ENCODE data around the gene ECT2.
"Not testable (repeated sequence)": the region's sequence is repeated elsewhere in the genome, so short reads cannot be mapped to it uniquely, and the experiment has no call there.

ECT2 gene

DNA sequence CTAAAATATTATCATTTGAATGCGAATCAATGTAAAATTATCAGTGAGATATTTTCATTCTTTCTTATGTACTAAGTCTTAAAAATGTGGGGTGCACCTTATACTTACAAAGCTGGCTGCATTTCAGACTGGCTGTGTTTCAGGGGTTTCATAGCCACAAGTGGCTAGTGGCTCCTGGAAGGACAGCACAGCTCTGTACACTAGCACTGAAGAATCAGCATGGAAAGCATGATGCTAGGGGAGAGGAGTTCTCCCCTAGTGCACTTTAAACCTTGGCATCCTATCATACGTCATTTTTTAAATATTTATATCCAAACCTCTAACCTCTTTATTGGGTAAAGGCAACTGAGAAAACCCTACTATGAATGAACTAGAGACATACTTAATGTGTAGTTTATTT is 66.4 kb downstream of the ECT2 start:
- TF ChIP-seq, protein P1, sequence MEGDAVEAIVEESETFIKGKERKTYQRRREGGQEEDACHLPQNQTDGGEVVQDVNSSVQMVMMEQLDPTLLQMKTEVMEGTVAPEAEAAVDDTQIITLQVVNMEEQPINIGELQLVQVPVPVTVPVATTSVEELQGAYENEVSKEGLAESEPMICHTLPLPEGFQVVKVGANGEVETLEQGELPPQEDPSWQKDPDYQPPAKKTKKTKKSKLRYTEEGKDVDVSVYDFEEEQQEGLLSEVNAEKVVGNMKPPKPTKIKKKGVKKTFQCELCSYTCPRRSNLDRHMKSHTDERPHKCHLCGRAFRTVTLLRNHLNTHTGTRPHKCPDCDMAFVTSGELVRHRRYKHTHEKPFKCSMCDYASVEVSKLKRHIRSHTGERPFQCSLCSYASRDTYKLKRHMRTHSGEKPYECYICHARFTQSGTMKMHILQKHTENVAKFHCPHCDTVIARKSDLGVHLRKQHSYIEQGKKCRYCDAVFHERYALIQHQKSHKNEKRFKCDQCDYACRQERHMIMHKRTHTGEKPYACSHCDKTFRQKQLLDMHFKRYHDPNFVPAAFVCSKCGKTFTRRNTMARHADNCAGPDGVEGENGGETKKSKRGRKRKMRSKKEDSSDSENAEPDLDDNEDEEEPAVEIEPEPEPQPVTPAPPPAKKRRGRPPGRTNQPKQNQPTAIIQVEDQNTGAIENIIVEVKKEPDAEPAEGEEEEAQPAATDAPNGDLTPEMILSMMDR (IDR thresholded peaks at IDR 0.05; ENCODE audit: low read depth, low read length): no peak
- no peaks in the 10 kb centered on the region for H3K9me3 ChIP-seq
- H3K4me1 ChIP-seq: no peaks in the 10 kb centered on the region
- H3K27me3 ChIP-seq: no peaks in the 10 kb centered on the region
- no peak overlapping the region for H3K4me3 ChIP-seq (ENCODE audit: low read depth, low read length)
- peaks cover 33% of the 10 kb centered on the region for H3K36me3 ChIP-seq
- no peak for DNase-seq

DNA sequence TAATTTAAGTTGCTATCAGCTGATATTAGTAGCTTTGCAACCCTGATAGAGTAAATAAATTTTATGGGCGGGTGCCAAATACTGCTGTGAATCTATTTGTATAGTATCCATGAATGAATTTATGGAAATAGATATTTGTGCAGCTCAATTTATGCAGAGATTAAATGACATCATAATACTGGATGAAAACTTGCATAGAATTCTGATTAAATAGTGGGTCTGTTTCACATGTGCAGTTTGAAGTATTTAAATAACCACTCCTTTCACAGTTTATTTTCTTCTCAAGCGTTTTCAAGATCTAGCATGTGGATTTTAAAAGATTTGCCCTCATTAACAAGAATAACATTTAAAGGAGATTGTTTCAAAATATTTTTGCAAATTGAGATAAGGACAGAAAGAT is 70.0 kb downstream of the ECT2 start:
- no peaks in the 10 kb centered on the region for H3K27me3 ChIP-seq
- peaks cover 27% of the 10 kb centered on the region for H3K36me3 ChIP-seq
- no peaks in the 10 kb centered on the region for H3K9me3 ChIP-seq
- no peak overlapping the region for H3K4me3 ChIP-seq (ENCODE audit: low read depth, low read length)
- TF ChIP-seq, protein P1 (IDR thresholded peaks at IDR 0.05; ENCODE audit: low read depth, low read length): no peak
- no peaks in the 10 kb centered on the region for H3K4me1 ChIP-seq
- DNase-seq: no peak

DNA sequence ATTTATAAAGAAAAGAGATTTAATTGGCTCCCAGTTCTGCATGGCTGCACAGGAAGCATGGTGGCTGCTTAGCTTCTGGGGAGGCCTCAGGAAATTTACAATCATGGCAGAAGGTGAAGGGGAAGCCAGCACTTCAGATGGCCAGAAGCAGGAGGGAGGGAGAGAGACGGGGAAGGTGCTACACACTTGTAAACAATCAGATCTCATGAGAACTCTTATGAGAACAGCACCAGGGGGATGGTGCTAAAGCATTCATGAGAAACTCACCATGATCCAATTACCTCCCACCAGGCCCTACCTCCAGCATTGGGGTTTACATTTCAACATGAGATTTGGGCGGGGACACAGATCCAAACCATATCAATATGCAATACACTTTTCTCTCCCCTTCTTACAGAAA is 73.7 kb downstream of the ECT2 start:
- no peak for DNase-seq
- Histone ChIP-seq H3K4me3 (ENCODE audit: low read depth, low read length) (no peak overlapping the region), H3K9me3 (no peaks in the 10 kb centered on the region; the same call in 1 of the 2 replicates), H3K4me1 (no peaks in the 10 kb centered on the region), H3K36me3 (peaks cover 15% of the 10 kb centered on the region), H3K27me3 (no peaks in the 10 kb centered on the region)
- TF ChIP-seq, protein P1 (IDR thresholded peaks at IDR 0.05; ENCODE audit: low read depth, low read length): no peak

DNA sequence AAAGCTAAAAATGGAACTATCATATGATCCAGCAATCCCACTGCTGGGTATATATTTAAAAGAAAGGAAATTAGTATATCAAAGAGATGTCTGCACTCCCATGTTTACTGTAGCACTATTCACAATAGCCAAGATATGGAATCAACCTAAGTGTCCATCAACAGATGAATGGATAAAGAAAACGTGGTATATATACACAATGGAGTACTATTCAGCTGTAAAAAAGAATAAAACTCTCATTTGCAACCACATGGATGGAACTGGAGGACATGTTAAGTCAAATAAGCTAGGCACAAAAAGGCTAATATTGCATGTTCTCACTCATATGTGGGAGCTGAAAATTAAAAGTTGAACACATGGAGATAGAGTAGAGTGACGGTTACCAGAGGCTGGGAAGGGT is 76.7 kb downstream of the ECT2 start:
- not testable (repeated sequence) for H3K27me3 ChIP-seq; DNase-seq; H3K4me3 ChIP-seq (ENCODE audit: low read depth, low read length); H3K36me3 ChIP-seq; H3K9me3 ChIP-seq; H3K4me1 ChIP-seq

DNA sequence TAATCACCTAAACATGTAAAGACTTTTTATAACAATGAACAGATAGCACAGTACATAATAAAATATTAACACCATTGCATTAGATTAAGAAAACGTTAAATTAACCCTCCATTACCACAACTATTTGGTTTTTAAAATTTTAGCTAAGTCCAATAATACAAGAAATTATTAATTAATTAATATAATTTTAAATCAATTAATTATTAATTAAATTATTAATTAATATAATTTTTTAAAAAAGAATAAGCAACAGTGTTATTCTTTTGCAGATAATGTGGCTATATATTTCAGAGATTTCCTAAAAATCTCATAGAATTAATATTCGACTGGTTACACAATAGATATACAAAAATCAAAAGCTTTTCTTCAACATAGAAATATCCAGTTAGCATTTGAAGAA is 82.5 kb downstream of the ECT2 start:
- no peaks in the 10 kb centered on the region for H3K9me3 ChIP-seq
- H3K4me3 ChIP-seq (ENCODE audit: low read depth, low read length): no peak overlapping the region
- no peaks in the 10 kb centered on the region for H3K4me1 ChIP-seq
- H3K27me3 ChIP-seq: no peaks in the 10 kb centered on the region
- TF ChIP-seq, protein P1 (IDR thresholded peaks at IDR 0.05; ENCODE audit: low read depth, low read length): no peak
- DNase-seq: no peak
- no peaks in the 10 kb centered on the region for H3K36me3 ChIP-seq

DNA sequence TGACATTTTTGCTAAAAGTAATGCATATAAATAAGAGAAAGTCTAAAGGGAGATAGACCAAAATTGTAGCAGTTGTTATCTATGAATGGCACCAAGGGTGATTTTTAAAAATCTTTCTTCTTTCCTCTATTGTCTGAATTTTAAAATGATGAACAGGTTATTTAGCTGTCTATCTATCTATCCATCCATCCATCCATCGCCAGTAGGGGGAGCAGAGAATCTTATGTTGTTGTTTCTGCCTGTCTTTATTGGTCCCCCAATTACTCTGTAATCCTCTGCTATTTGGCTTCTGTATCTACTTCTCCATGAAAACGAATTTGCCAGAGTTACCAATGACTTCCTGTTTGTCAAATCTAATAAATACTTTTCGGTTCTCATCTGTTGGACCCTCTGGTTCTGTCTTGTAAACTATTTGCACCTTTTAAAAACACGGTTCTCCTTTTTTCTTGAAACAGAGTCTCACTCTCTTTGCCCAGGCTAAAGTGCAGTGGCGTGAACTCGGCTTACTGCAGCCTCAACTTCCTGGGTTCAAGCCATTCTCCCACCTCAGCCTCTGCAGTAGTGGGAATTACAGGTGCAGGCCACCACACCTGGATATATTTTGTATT is 86.0 kb downstream of the ECT2 start:
- no peaks in the 10 kb centered on the region for H3K9me3 ChIP-seq

More for the DNA sequence above, 86.0 kb downstream of the ECT2 start:
- no peaks in the 10 kb centered on the region for H3K27me3 ChIP-seq
- no peaks in the 10 kb centered on the region for H3K36me3 ChIP-seq
- TF ChIP-seq, protein P1 (IDR thresholded peaks at IDR 0.05; ENCODE audit: low read depth, low read length): peak; percentile 86
- peak; percentile 67 for DNase-seq
- H3K4me1 ChIP-seq: no peaks in the 10 kb centered on the region
- H3K4me3 ChIP-seq (ENCODE audit: low read depth, low read length): no peak overlapping the region
